Psoas muscle (tissue), 8 donors: ENCODE measurements around the gene CERS1. TPM values are rescaled to one million over a fixed set of nuclear protein-coding genes. Genes with fewer than 3 reads are reported as not detected.

Experiments
- ATAC-seq, 4 donors: fragments of 200-7000 bp; cut with Tn5 transposase; one replicate each; pipeline ENCODE4 v1.9.1; 2020; ENCODE audit warnings: moderate library complexity in 3 of 4, mild to moderate bottlenecking in 2 of 4
- DNase-seq, 2 donors: peaks; one replicate each; pipeline ENCODE4 v3.0.0-alpha.2; 2020
- H3K27ac ChIP-seq: fragments of 200-600 bp; one replicate; pipeline ENCODE4 v1.8.0; 2022
- H3K27me3 ChIP-seq, 3 donors: fragments of 200-600 bp in 1 of 3; one replicate each; pipeline versions ENCODE4 v1.6.1 to v1.8.0; 2013 to 2022; ENCODE audit warnings: low read length in 2 of 3, mild to moderate bottlenecking in 2 of 3, moderate library complexity in 1 of 3; ENCODE audit not compliant: insufficient read depth in 3 of 3
- H3K36me3 ChIP-seq, 2 donors: fragments of 200-600 bp in 1 of 2; one replicate each; pipeline versions ENCODE4 v1.6.1 to v1.8.0; 2013 to 2022; ENCODE audit warnings: low read depth in 1 of 2, mild to moderate bottlenecking in 1 of 2, moderate library complexity in 1 of 2; ENCODE audit not compliant: insufficient read depth in 1 of 2
- H3K4me1 ChIP-seq: fragments of 200-600 bp; one replicate; pipeline ENCODE4 v1.8.0; 2022
- H3K4me3 ChIP-seq: fragments of 200-600 bp; one replicate; pipeline ENCODE4 v1.8.0; 2022; ENCODE audit warnings: mild to moderate bottlenecking
- H3K9me3 ChIP-seq: fragments of 200-600 bp; one replicate; pipeline ENCODE4 v1.8.0; 2022
- WGBS, 3 donors: extraction: QIAGEN DNeasy Blood & Tissue Kit; methylation state at CpG; one replicate each; pipeline versions ENCODE4 v1.1.6 to v1.1.7; 2013; 5-methylcytosine and 5-hydroxymethylcytosine counted together
- intact Hi-C, 2 donors: fragments of 100-400 bp; cut with DNase I; formaldehyde crosslinking; loops; one replicate each; pipeline versions ENCODE4 v1.11.0 to v1.14.2; 2022
- polyA plus RNA-seq, 3 donors: library from polyadenylated mRNA; stranded (reverse); fragments of 200-250 nt; gene quantifications; one replicate each; pipeline ENCODE4 v1.2.3, GENCODE V29; 2013
- total RNA-seq, 4 donors: library from RNA; stranded (reverse); fragmentation: NEBNext Ultra II Directional in 2 of 4; extraction: Animal tissue kit (Norgen Biotek cat#: 25700) in 2 of 4; gene quantifications; one replicate each; pipeline versions ENCODE4 v1.2.1 to v1.2.4, GENCODE V29; 2021 to 2023
- TF ChIP-seq, protein P1 (sequence below): fragments of 200-600 bp; IDR thresholded peaks from one replicate; pipeline ENCODE4 v1.8.0; 2022; ENCODE audit warnings: antibody characterized with exemption
- donor health status: healthy with polysubstance abuse.
- donor health status: DM: no; HTN: no; CAD: no; lungs with moderate emphysema.
- donor health status: Bipolar disorder and iron deficiency.
- donor health status: healthy.
- donor health status: DM: yes; HTN: yes; CAD: no.
- donor health status: DM: no; HTN: no; CAD: no.
- donor health status: DM: no; HTN: no; CAD: no.
- donor health status: DM: yes; HTN: yes; CAD: no.

The CERS1 gene
- total and polyA plus RNA-seq, 7 donors: 2.1 to 6.4 (median 4.5) TPM

DNA sequence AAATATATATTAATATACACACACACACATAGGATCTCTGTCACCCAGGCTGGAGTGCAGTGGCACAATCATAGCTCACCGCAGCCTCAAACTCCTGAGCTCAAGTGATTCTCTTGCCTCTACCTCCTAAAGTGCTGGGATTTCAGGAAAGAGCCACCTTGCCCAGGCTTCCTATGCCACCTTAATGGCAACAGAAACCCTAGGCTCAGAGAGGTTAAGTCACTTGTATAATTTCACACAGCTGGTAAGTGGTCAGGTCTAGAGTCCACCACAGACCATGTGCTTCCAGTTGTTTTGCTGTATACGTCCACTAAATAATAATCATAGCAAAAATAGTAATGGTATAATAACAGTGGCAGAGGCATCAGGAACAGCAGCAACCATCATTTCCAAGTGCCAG is 65.5 kb downstream of the CERS1 start:
- intact Hi-C loops: loop anchor here in 1 of 2 donors (10.0 kb wide), 1 partner anchor 146 kb away; the partner anchor contains the start of gene CRTC1

DNA sequence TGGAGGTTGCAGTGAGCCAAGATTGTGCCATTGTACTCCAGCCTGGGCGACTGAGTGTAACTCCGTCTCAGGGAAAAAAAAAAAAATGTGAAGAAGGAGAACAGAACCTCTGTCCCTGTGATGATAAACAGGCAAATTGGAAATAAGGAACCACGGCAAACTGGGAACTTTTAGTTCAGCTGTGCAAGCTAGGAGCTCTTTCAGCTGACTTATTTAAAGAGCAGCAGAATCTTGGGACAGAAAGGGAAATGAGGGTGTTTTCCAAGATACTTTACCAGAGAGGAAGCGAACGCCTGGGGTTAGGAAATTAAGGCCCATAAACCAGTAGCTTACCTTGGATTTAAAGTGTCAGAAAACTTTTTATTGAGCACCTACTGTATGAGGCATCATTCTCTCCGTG is 67.2 kb downstream of the CERS1 start:
- intact Hi-C loops: no loop called here
- H3K27me3 ChIP-seq: no peaks in the 10 kb centered on the region
- WGBS, 3 donors: 37 to 53% (median 41%) methylated on average over 6 of the region's 6 CpGs
- DNase-seq (no peak), ATAC-seq (no peak)
- peaks cover 0 to 4% of the 10 kb centered on the region in 2 donors for H3K36me3 ChIP-seq
- H3K4me3 ChIP-seq: no peak overlapping the region
- peaks cover 19% of the 10 kb centered on the region for H3K9me3 ChIP-seq
- TF ChIP-seq, protein P1, sequence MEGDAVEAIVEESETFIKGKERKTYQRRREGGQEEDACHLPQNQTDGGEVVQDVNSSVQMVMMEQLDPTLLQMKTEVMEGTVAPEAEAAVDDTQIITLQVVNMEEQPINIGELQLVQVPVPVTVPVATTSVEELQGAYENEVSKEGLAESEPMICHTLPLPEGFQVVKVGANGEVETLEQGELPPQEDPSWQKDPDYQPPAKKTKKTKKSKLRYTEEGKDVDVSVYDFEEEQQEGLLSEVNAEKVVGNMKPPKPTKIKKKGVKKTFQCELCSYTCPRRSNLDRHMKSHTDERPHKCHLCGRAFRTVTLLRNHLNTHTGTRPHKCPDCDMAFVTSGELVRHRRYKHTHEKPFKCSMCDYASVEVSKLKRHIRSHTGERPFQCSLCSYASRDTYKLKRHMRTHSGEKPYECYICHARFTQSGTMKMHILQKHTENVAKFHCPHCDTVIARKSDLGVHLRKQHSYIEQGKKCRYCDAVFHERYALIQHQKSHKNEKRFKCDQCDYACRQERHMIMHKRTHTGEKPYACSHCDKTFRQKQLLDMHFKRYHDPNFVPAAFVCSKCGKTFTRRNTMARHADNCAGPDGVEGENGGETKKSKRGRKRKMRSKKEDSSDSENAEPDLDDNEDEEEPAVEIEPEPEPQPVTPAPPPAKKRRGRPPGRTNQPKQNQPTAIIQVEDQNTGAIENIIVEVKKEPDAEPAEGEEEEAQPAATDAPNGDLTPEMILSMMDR: no peak
- H3K4me1 ChIP-seq: peaks cover 9% of the 10 kb centered on the region
- no peak overlapping the region for H3K27ac ChIP-seq

More for the DNA sequence above, 65.5 kb downstream of the CERS1 start:
- peaks cover 4 to 17% of the 10 kb centered on the region in 2 donors for H3K36me3 ChIP-seq
- TF ChIP-seq, protein P1: no peak
- no peak overlapping the region for H3K27ac ChIP-seq
- ATAC-seq (no peak), DNase-seq (no peak)
- peaks cover 19% of the 10 kb centered on the region for H3K9me3 ChIP-seq
- H3K4me3 ChIP-seq: no peak overlapping the region
- 83 to 92% (median 89%) methylated on average over 2 of the region's 2 CpGs for WGBS, 3 donors
- H3K4me1 ChIP-seq: peaks cover 24% of the 10 kb centered on the region
- H3K27me3 ChIP-seq: no peaks in the 10 kb centered on the region

Other genes starting within 250 kb of the CERS1 start
- gene CRTC1, start 212.5 kb downstream of the CERS1 start, total RNA-seq: 10 to 100 TPM in 2 of 4 donors, 1 to 10 TPM in 2; 8.1 to 12.5 (median 9.6) TPM
- 1 to 10 TPM; 4.5 to 6.6 (median 6.3) TPM for gene CRTC1, start 212.5 kb downstream of the CERS1 start, polyA plus RNA-seq
- gene COMP, start 104.9 kb downstream of the CERS1 start, total RNA-seq: 1 to 10 TPM in 2 of 4 donors, under 1 TPM in 1, not detected in 1; 0.12 to 1.8 (median 1.5) TPM
- gene COMP, start 104.9 kb downstream of the CERS1 start, polyA plus RNA-seq: under 1 TPM; 0.10 to 0.94 (median 0.75) TPM
- 10 to 100 TPM; 34.6 to 45.0 (median 37.9) TPM for gene UPF1, start 64.2 kb downstream of the CERS1 start, total RNA-seq
- 10 to 100 TPM; 15.6 to 34.5 (median 34.4) TPM for gene UPF1, start 64.2 kb downstream of the CERS1 start, polyA plus RNA-seq
- gene COPE, start 23.2 kb upstream of the CERS1 start, total RNA-seq: 100 to 1,000 TPM in 3 of 4 donors, 10 to 100 TPM in 1; 91.5 to 110 (median 105) TPM
- 100 to 1,000 TPM; 117 to 173 (median 130) TPM for gene COPE, start 23.2 kb upstream of the CERS1 start, polyA plus RNA-seq
- gene DDX49, start 23.6 kb upstream of the CERS1 start, total RNA-seq: 10 to 100 TPM; 27.2 to 35.3 (median 30.3) TPM
- 10 to 100 TPM; 47.2 to 73.1 (median 47.7) TPM for gene DDX49, start 23.6 kb upstream of the CERS1 start, polyA plus RNA-seq
- gene HOMER3, start 45.1 kb upstream of the CERS1 start, total RNA-seq: 10 to 100 TPM; 61.4 to 77.9 (median 67.7) TPM
- gene HOMER3, start 45.1 kb upstream of the CERS1 start, polyA plus RNA-seq: 10 to 100 TPM; 72.9 to 86.2 (median 83.1) TPM
- gene SUGP2, start 137.4 kb upstream of the CERS1 start, total RNA-seq: 10 to 100 TPM; 41.3 to 53.3 (median 48.1) TPM
- 10 to 100 TPM; 31.8 to 45.3 (median 34.4) TPM for gene SUGP2, start 137.4 kb upstream of the CERS1 start, polyA plus RNA-seq
- gene ARMC6, start 137.4 kb upstream of the CERS1 start, total RNA-seq: 10 to 100 TPM; 13.7 to 22.6 (median 18.8) TPM
- gene ARMC6, start 137.4 kb upstream of the CERS1 start, polyA plus RNA-seq: 10 to 100 TPM; 22.8 to 74.1 (median 25.7) TPM
- gene SLC25A42, start 167.8 kb upstream of the CERS1 start, total RNA-seq: 10 to 100 TPM; 14.7 to 40.2 (median 24.5) TPM
- 10 to 100 TPM in 2 of 3 donors, 1 to 10 TPM in 1; 4.6 to 31.9 (median 12.2) TPM for gene SLC25A42, start 167.8 kb upstream of the CERS1 start, polyA plus RNA-seq
- gene TMEM161A, start 242.3 kb upstream of the CERS1 start, total RNA-seq: 10 to 100 TPM; 31.3 to 61.3 (median 42.8) TPM
- gene TMEM161A, start 242.3 kb upstream of the CERS1 start, polyA plus RNA-seq: 10 to 100 TPM; 30.2 to 46.1 (median 37.6) TPM